EL (cell line): ENCODE measurements around the gene CHD6.

Experiments used
- DNase-seq: peaks from one replicate; pipeline ENCODE4 v3.0.0-alpha.2; 2016

The CHD6 gene

DNA sequence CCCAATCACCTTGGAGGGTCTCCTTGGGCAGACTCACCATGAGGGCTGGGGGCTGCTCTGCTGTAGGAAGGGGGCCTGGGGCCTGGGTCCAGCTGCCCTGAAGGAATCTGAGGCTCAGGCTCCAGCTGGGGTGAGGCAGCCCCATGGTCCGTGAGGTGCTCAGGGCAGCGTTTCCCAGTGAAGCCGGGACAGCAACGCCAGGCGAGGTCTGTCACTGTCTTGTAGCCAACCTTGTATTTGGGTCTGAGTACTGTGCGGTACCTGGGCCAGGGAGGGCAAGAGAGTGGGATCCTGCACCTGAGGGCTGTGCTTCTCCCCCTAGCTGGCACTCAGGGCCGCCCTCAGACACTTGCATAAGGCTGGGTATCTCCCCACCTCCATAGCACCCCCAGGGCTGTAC is 254.6 kb downstream of the CHD6 start:
- no peak for DNase-seq

DNA sequence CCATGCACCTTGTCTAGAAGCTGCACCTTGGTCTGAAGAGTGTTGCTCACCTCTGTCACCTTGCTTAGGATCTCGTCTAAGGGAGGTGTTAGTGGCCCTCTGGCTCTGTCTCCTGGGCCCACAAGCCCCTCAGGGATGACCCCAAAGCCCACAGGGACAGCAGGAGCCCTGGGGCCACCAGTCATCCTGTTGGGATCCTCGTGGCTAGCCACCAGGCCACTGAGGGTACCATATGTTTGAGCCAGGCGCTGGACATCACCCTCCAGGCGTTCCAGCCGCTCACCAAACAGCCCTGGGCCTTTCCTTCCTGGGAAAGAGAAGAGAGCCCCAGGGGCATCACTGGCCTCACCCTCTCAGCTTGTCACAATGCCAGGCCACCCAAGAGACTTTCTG is 255.4 kb downstream of the CHD6 start:
- DNase-seq: no peak

DNA sequence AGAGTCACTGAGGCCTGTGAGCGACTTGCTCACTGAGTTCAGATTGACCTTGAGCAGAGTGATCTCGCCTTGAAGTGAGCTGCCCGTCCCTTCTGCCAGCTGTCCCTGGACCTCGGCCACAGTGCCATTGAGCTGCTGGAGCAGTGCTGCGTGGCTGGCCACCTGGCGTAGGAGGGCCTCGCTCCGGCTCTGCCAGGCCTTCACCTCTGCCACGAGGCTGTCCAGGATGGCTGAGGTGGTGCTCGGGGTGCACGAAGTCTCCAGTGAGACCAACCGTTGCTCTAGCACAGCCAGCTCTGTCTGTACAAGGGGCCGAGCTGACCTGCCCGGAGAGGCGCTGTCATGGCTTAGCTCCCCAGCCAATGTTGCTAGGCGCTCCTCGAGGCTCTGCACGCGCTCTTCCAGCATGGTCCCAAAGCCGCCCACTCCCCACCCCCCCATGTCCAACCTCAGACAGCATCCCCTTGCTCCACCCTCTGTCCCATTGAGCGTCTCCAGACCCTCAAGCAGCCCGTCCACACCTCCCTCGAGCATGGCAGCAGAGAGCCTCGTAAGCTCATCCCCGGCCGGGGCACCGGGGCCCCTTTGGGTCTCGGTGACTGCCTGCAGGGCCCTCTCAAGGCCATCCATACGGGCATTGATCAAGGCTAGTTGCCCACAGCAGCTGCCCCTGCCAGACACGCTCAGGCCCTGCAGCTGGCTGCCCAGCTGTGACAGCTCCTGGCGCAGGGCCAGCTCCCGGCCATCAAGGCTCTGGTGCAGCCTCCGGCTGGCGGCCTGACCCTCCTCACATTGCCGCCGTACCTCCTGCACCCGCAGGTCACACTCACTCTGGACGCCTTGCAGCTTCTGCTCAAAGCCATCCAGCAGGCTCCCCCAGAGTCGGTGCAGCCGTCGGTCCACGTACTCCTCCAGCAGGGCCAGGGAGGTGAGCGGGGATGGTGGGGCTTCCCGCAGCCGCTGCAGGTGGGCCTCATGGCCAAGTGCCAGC is 256.1 kb downstream of the CHD6 start:
- no peak for DNase-seq

- DNase-seq: no peak
These were observed 257.1 kb downstream of the CHD6 start for GRCh38 chr20:41360831-41361756.

- DNase-seq: no peak
These were observed 258.6 kb downstream of the CHD6 start for GRCh38 chr20:41359541-41360011.

- no peak for DNase-seq
These were observed 259.5 kb downstream of the CHD6 start for GRCh38 chr20:41358717-41359116.

GRCh38 chr20:41358230-41358629 is 259.9 kb downstream of the CHD6 start:
- DNase-seq: no peak

DNA sequence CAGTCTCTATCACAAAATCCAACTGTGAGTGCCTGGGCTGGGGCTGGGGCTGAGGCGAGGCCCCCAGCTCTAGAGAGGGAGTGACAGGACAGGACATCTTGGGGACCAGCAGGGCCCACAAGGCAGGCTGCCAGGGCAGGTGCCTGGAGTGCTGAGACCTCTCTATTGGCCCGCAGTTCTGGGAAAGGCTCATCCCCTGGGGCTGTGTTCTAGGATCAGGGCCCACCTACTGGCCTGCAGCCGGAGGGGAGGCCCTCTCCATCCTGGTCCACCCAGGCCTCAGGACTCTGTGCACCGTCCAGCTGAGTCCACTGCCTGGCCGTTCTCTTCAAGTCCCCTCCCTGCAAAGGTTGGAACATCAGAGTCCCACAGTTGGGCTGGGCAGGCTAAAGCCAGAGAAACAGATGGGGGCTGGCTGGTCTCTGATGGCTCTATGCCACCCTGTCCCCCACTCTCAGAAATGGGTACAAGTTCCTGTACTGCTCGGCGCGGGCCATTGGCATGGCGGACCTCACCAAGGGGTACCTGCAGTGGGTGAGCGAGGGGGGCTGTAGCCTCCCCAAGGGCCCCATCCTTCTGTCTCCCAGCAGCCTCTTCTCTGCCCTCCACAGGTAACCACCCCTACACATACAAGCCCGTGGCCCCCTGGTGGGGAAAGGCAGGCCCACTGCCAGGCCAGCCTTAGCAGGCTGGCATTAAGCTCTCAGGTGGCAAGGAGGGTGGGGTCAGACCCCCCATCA is 260.6 kb downstream of the CHD6 start:
- no peak for DNase-seq

GRCh38 chr20:41356951-41357350 is 261.2 kb downstream of the CHD6 start:
- no peak for DNase-seq

DNA sequence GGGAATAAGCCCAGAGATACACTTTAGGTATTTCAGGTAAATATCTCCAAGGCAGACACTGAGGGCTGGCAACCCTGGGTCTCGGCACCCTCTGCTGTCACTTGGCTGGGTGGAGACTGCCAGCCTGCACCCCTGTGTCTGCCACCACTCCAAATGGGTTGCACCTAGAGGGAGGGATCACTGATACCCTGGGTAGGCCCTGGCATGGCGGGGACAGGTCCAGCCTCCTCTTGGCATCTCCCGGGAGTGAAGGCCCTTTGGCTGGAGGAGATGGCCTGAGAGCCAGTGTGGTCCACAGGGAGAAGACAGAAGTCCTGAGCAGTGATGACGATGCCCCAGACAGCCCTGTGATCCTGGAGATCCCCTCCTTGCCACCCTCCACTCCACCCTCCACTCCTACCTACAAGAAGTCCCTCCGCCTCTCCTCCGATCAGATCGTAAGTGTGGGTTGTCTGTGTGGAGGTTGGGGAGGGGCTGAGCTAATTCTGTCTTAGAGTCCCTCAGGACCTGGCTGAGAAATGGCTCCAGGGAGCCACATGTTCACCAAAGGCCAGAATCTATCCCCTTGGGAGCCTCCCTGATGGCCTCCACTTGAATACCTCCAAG is 262.5 kb downstream of the CHD6 start:
- DNase-seq: no peak

- DNase-seq: no peak
These were observed 263.0 kb downstream of the CHD6 start for GRCh38 chr20:41355192-41355591.

DNA sequence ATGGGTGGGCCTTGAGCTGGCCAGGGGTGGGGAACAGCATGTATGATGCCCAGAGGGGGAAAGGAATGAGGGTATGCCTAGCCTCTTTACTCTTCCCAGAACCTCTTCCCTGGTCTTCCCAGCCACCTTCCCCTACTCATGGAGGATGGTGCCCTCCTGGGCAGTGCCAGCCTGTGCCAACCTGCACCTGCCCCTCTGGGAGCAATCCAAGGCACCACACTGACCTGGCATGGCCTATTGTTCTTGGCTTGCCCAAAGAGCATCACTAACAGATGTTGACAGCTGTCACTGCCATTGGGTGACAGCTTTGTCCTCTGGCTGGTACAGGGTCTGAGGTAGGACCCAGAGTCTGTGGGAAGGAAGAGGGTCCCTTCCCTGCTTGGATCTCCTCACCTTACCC is 264.6 kb downstream of the CHD6 start:
- no peak for DNase-seq

GRCh38 chr20:41352666-41353065 is 265.5 kb downstream of the CHD6 start:
- DNase-seq: no peak

DNA sequence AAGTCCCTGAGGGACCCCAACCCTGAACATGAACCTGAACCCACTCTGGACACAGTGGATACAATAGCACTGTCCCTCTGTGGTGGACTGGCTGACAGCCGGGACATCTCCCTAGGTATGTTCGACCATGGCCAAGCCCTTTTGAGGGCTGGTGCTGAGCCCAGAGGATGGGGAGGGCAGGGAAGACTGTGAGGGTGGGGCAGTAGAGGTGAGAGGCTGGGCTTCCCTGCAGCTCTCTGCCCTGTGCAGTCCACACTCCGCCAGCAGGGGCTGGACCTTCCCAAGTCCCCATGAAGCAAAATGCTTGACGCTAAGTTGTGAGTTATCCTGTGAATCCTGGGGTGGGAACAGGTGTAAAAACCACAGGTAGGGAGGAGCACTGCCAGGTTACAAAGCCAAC is 266.1 kb downstream of the CHD6 start:
- DNase-seq: no peak
